DOHH2 (cell line): ENCODE measurements around the gene SERPINA7.
"Not testable (repeated sequence)": the region's sequence is repeated elsewhere in the genome, so short reads cannot be mapped to it uniquely, and the experiment has no call there.

Experiments used
- EZH2phosphoT487 ChIP-seq: fragments of 200-600 bp; sonication (generic); IDR thresholded peaks from 2 replicates; pipeline ENCODE4 v1.6.1; 2017; ENCODE audit warnings: borderline replicate concordance, mild to moderate bottlenecking, antibody characterized with exemption, low read length, moderate library complexity, mixed read lengths
- TF ChIP-seq, protein P1 (sequence below): fragments of 200-600 bp; sonication (generic); IDR thresholded peaks from one replicate; pipeline ENCODE4 v1.5.1; 2014; ENCODE audit warnings: antibody characterized with exemption, mild to moderate bottlenecking, low read depth, low read length; ENCODE audit not compliant: poor library complexity, severe bottlenecking

GRCh38 chrX:105988487-105988886 lies 50.0 kb downstream of the SERPINA7 start:
- TF ChIP-seq, protein P1, sequence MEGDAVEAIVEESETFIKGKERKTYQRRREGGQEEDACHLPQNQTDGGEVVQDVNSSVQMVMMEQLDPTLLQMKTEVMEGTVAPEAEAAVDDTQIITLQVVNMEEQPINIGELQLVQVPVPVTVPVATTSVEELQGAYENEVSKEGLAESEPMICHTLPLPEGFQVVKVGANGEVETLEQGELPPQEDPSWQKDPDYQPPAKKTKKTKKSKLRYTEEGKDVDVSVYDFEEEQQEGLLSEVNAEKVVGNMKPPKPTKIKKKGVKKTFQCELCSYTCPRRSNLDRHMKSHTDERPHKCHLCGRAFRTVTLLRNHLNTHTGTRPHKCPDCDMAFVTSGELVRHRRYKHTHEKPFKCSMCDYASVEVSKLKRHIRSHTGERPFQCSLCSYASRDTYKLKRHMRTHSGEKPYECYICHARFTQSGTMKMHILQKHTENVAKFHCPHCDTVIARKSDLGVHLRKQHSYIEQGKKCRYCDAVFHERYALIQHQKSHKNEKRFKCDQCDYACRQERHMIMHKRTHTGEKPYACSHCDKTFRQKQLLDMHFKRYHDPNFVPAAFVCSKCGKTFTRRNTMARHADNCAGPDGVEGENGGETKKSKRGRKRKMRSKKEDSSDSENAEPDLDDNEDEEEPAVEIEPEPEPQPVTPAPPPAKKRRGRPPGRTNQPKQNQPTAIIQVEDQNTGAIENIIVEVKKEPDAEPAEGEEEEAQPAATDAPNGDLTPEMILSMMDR, result not testable (repeated sequence)
- not testable (repeated sequence) for TF ChIP-seq EZH2phosphoT487
